HL-60 (cell line): ENCODE data around the gene CADM2.

Experiments
- CTCF ChIP-seq: IDR thresholded peaks from one replicate; pipeline ENCODE4 v1.5.1; 2011; ENCODE audit warnings: low read length, control low read depth, inconsistent platforms; ENCODE audit not compliant: insufficient read depth
- GABPA ChIP-seq: IDR thresholded peaks from 2 replicates; pipeline ENCODE4 v1.6.1; 2012; ENCODE audit warnings: low read depth
- POLR2AphosphoS5 ChIP-seq: IDR thresholded peaks from 2 replicates; pipeline ENCODE4 v1.6.1; 2012; ENCODE audit warnings: low read depth

DNA sequence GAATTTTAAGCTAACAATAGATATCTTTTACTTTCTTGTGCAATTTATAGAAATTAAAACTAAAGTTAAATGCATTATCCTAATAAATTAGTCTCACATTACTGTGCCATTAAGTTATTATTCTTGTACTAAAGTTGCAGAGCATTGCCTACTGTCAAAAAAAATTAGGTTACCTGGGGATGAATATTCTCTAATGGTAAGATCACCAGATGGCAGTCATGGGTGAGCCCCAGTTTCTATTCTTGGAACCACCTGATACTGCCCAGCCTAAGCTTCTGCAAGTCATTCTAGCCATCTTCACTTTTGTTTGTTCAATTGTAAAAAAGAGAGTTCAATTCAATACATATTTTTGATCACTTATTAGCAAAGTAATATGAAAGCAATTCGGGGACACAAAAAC, 213.2 kb downstream of the CADM2 start:
- no peak for TF ChIP-seq CTCF
- TF ChIP-seq POLR2AphosphoS5: no peak
- TF ChIP-seq GABPA: no peak
